Anterior cingulate cortex (tissue), 58 donors: Measurements from ENCODE around the gene GATAD1.
"Not testable (repeated sequence)": the region's sequence is repeated elsewhere in the genome, so short reads cannot be mapped to it uniquely, and the experiment has no call there.

Source experiments
- DNase-seq, 58 donors: peaks; one replicate each; lab custom pipeline; 2025; lab: John Stamatoyannopoulos, UW

The GATAD1 gene

GRCh38 chr7:92447345-92448204 is at the start of gene GATAD1:
GATAD1 (plus strand) TSS chr7:92447482; CDS start chr7:92447730, 248 bp downstream.
- DNase-seq: peak; percentile 28 to 96 (median 89)

- no peak for DNase-seq
These were observed 49.7 kb upstream of the GATAD1 start for GRCh38 chr7:92397542-92397941.

- no peak for DNase-seq
These were observed 47.3 kb upstream of the GATAD1 start for GRCh38 chr7:92400013-92400412.

- DNase-seq: no peak
These were observed 44.1 kb upstream of the GATAD1 start for GRCh38 chr7:92402920-92403759.

GRCh38 chr7:92403760-92404074 is 43.6 kb upstream of the GATAD1 start:
- DNase-seq: no peak

- DNase-seq: no peak
These were observed 43.1 kb upstream of the GATAD1 start for GRCh38 chr7:92404170-92404614.

- no peak for DNase-seq
These were observed 37.9 kb upstream of the GATAD1 start for GRCh38 chr7:92409357-92409756.

- DNase-seq: not testable (repeated sequence)
These were observed 37.1 kb upstream of the GATAD1 start for GRCh38 chr7:92410162-92410561.

- DNase-seq: no peak
These were observed 34.5 kb upstream of the GATAD1 start for GRCh38 chr7:92412745-92413144.

GRCh38 chr7:92413550-92413949 is 33.7 kb upstream of the GATAD1 start:
- no peak for DNase-seq

GRCh38 chr7:92415225-92415624 is 32.1 kb upstream of the GATAD1 start:
- no peak for DNase-seq

GRCh38 chr7:92417913-92418312 is 29.4 kb upstream of the GATAD1 start:
- peak in 2 of 58 donors; percentile 5 to 6 for DNase-seq

GRCh38 chr7:92421676-92422435 is 25.4 kb upstream of the GATAD1 start:
- DNase-seq: no peak

GRCh38 chr7:92422926-92423325 is 24.4 kb upstream of the GATAD1 start:
- no peak for DNase-seq

- DNase-seq: no peak
These were observed 23.6 kb upstream of the GATAD1 start for GRCh38 chr7:92423710-92424131.

GRCh38 chr7:92425311-92425947 is 21.9 kb upstream of the GATAD1 start:
- DNase-seq: peak in 1 of 58 donors; percentile 11

GRCh38 chr7:92427193-92427592 is 20.1 kb upstream of the GATAD1 start:
- DNase-seq: no peak

GRCh38 chr7:92432299-92432946 is 14.9 kb upstream of the GATAD1 start:
- DNase-seq: no peak

- no peak for DNase-seq
These were observed 14.3 kb upstream of the GATAD1 start for GRCh38 chr7:92433019-92433418.

- no peak for DNase-seq
These were observed 11.7 kb upstream of the GATAD1 start for GRCh38 chr7:92435542-92435941.
